Activated CD4-positive, alpha-beta T cell treated with anti-CD3 and anti-CD28 coated beads, Interleukin-2, amount 50 U/mL, for 16 hours (primary cell): Measurements from ENCODE around the gene PCBP2.

Experiments used
- DNase-seq: peaks from one replicate; pipeline ENCODE4 v3.0.0-alpha.2; 2020

Gene PCBP2

DNA sequence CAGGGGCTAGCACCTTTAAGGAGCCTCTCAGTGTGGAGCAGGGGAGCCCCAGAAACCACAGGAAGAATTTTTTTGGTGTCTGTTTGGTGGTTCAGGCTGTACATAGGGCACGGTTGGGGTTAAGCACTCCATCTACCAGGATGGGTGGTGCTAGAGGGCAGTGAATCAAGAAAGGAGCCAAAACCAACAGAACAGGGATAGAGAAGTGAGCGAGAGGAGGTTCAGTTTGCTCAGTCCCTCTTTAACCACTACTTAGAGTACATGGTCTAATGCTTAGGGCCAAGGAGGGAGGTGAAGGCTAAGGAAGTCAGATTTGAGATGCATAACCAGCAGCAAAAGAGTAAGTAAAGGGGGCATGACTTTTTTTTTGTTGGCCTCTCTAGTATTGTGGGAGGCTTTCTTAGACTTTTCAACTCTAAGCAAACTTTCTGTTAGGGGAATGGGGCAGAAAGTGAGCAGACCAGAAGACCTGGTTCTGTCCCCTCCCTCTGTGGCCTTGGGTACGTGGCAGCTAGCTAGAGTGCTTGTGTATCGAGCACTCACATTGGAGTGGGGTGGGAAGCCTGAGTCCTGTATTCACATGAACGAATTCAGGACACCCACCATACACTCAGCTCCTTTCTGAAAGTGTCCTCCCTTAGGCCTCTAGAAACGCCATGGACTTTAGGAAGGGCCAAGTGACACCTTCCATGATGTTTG lies 62.0 kb downstream of the PCBP2 start:
- DNase-seq, result no peak

DNA sequence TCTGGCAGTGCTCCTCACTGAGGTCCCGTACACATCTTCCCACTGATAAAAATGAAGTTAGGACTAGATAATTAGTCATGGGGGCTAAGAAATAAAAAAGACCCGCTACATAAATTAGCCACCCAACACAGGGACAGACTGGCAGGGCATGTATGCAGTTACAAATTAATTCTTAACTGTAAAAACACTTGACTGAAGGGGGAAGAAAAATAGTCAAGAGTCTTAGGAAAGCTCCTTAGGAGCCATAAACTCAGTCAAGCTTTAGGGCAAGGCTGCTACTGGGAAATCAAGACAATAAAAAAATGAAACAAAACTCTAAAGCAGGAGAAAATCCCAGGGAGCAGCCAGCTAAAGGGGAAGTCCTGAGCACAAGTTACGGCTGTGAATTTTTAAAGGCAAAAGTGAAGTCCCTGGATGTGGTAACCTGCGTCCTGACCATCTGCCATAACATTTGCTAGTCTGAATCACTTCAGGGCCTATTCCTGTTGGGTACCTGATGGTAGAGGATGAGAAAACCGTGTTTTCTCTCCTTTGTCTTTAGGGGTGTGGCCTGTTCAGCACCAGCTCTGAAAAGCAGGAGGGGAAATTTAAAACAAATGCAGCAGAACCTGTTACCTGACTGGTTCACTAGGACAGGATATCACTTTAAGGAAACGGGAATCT lies 62.9 kb downstream of the PCBP2 start:
- DNase-seq, result no peak

DNA sequence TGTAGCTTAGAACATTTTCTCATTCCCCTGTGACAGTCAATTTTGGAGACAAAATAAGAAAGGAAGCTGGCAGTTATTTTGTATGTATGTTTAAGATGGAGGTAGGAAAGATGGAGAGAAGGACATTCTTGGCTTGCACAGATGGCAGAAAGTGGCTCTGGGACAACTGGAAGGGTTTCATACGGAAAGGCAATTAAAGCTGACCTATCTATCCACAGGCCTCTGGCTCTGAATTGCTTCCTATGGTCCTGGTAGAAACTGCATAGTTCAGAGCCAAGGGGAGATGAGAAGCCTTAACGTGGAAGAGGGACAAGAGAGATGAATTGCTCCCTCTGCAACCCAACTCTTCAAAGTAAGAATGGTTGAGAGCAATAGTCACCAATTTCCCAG lies 63.4 kb downstream of the PCBP2 start:
- no peak for DNase-seq

DNA sequence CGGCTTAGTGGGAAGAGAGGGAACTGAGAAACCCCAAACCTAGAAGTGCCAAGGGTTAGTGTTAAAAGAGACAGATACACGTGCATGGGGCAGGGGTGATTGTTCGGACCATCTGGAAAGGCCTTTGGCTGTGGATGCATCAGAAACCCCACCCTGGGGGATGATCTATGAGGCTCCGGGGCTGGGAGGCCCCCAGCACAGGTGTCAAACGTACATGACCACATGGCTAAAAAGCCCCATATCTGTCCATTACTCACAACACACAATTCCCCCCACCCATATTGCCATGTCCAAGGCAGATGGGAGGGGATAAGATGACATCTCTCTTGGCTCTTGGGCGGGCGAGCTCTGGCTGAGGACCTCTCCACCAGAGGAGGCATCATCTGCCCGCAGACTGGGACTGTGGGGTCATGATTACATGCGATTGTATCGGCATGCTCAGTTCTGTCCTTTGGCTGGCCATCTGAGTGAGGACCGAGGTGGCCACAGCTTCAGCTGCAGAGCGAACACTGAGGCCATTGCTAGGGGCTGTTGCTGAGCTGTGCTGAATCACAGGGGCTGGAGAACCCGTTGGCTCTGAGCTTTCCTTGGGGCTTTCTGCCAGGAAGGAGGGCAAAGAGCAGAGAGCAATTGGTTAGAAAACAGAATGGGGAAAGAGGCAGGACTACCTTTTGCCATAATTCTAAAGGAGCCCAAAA lies 65.0 kb downstream of the PCBP2 start:
- no peak for DNase-seq

DNA sequence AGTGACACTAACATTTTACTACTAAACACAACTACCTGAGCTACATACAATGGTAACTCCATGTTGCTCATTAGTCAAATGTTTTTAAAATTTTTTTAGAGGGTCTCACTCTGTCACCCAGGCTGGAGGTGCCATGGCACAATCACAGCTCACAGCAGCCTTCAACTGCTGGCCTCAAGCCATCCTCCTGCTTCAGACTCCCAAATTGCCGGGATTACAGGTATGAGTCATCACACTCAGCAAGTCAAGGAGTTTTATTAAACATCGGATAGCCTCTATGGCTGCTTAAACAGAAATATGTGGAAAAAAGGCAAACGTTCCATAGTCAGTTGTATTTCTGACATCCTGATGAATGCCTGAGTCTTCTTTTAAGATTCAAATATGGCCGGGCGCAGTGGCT lies 66.5 kb downstream of the PCBP2 start:
- DNase-seq, result no peak

DNA sequence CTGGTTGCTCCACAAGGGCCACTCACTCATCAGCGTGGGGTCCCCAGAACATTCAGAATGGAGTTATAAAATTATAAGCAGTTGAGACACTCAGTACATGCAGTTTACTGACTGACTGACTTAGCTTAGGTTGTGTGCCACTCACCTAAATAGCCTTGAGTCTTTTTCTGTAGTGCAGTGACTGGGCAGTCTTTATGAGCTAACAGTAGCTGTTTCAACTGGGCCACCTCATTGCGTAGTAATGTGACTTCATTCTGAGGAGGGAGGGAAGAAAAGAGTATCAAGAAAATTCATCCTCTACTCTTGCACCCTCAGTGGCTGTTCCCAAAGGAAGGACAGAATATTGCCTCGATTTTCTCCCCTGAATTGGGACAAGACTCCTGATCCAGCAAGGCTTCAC lies 71.2 kb downstream of the PCBP2 start:
- no peak for DNase-seq

DNA sequence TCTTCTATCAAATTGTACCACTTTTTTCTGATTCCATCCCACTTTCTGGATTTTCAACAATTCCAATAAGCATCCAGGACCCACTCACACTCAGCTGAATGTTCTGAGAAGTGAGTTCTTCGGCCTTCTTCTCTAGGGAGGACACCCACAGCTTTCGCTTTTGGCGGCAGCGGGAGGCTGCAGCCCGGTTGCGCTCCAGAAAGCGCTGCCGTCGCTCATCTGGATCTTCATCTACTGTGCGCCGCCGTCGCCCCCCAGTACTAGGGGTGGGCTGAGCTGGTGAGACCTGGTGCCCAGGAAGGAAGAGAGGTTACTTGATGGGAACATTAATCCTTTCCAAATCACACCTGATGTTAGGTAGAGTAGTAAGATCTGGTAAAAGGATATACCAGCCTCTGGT lies 72.6 kb downstream of the PCBP2 start:
- no peak for DNase-seq

DNA sequence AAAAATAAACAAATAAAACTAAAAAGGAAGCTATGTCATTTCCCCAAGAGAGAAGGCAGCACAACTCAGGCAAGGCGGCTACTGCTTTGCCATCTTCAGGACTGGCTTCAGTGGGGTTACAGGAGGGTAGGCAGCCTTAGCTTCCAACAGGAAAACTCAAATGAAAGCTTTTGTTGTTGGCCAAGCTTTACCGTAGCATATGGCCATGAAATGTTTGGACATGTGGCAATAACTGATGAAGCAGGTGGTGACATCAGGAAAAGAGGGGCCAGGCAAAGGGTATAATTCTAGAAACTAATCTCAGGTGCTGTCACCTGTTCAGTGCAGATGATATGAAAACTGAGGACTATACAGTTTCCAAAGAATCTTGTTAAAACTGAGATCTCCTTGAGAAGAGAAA lies 78.2 kb downstream of the PCBP2 start:
- DNase-seq, result no peak
